WTC11 (cell line): Measurements from ENCODE around the gene DOCK1. TPM values are rescaled to one million over a fixed set of nuclear protein-coding genes. Genes with fewer than 3 reads are reported as not detected.

Source experiments
- ATAC-seq: fragments of 200-7000 bp; cut with Tn5 transposase; 2 replicates; pipeline ENCODE4 v1.10.0; 2021; ENCODE audit warnings: mild to moderate bottlenecking, moderate library complexity
- CTCF ChIA-PET: fragments of 300-600 bp; sonication (Branson Sonifier 250); formaldehyde crosslinking; loops from one replicate; lab custom pipeline; 2021; ENCODE audit warnings: antibody characterized with exemption; lab: Charles Lee
- POLR2A ChIA-PET: fragments of 350-600 bp; sonication (Branson Sonifier 250); formaldehyde crosslinking; loops from one replicate; lab custom pipeline; 2021; ENCODE audit warnings: antibody characterized with exemption; lab: Charles Lee
- DNase-seq: peaks from one replicate; pipeline ENCODE4 v3.0.0; 2021; ENCODE audit warnings: low spot score
- H3K27ac Mint-ChIP-seq: 2 replicates; pipeline ENCODE4 v1.8.0; 2021; ENCODE audit warnings: mixed read lengths
- H3K27me3 Mint-ChIP-seq: 2 replicates; pipeline ENCODE4 v1.8.0; 2021; ENCODE audit warnings: low read depth, mild to moderate bottlenecking, moderate library complexity, mixed read lengths
- H3K36me3 Mint-ChIP-seq: 2 replicates; pipeline ENCODE4 v1.8.0; 2021; ENCODE audit warnings: mixed read lengths
- H3K4me1 Mint-ChIP-seq: 2 replicates; pipeline ENCODE4 v1.8.0; 2022; ENCODE audit warnings: mixed read lengths
- H3K4me3 Mint-ChIP-seq: 2 replicates; pipeline ENCODE4 v1.8.0; 2021; ENCODE audit warnings: mild to moderate bottlenecking, moderate library complexity, mixed read lengths
- H3K9me3 Mint-ChIP-seq: 2 replicates; pipeline ENCODE4 v1.8.0; 2021; ENCODE audit warnings: mixed read lengths
- AFF4 ChIP-seq: sonication (generic); formaldehyde crosslinking; IDR thresholded peaks from 2 replicates; pipeline ENCODE4 v1.8.1; 2023; ENCODE audit warnings: mild to moderate bottlenecking, missing genetic modification reagents, borderline replicate concordance
- ATF6 ChIP-seq: sonication (generic); formaldehyde crosslinking; IDR thresholded peaks from 2 replicates; pipeline ENCODE4 v1.8.1; 2023; ENCODE audit warnings: mild to moderate bottlenecking, missing genetic modification reagents
- CREM ChIP-seq: sonication (generic); formaldehyde crosslinking; IDR thresholded peaks from 2 replicates; pipeline ENCODE4 v1.8.1; 2022; ENCODE audit warnings: mild to moderate bottlenecking, missing genetic modification reagents, moderate library complexity
- E2F1 ChIP-seq: sonication (generic); formaldehyde crosslinking; IDR thresholded peaks from 2 replicates; pipeline ENCODE4 v1.8.0; 2022; ENCODE audit warnings: mild to moderate bottlenecking, missing genetic modification reagents
- E2F5 ChIP-seq: sonication (generic); formaldehyde crosslinking; IDR thresholded peaks from 2 replicates; pipeline ENCODE4 v1.8.1; 2022; ENCODE audit warnings: mild to moderate bottlenecking, moderate library complexity, missing genetic modification reagents
- ESRRA ChIP-seq: sonication (generic); formaldehyde crosslinking; IDR thresholded peaks from 2 replicates; pipeline ENCODE4 v1.8.1; 2022; ENCODE audit warnings: mild to moderate bottlenecking, missing genetic modification reagents, borderline replicate concordance
- ETV6 ChIP-seq: sonication (generic); formaldehyde crosslinking; IDR thresholded peaks from 2 replicates; pipeline ENCODE4 v1.8.1; 2022; ENCODE audit warnings: mild to moderate bottlenecking, missing genetic modification reagents
- FOXP1 ChIP-seq: sonication (generic); formaldehyde crosslinking; IDR thresholded peaks from 2 replicates; pipeline ENCODE4 v1.8.0; 2022; ENCODE audit warnings: missing genetic modification reagents, mild to moderate bottlenecking, moderate library complexity, borderline replicate concordance
- GABPB1 ChIP-seq: sonication (generic); formaldehyde crosslinking; IDR thresholded peaks from 2 replicates; pipeline ENCODE4 v1.8.1; 2023; ENCODE audit warnings: mild to moderate bottlenecking, missing genetic modification reagents
- HMGXB4 ChIP-seq: sonication (generic); formaldehyde crosslinking; IDR thresholded peaks from 2 replicates; pipeline ENCODE4 v1.8.1; 2023; ENCODE audit warnings: mild to moderate bottlenecking, moderate library complexity, missing genetic modification reagents
- JAZF1 ChIP-seq: fragments of 250-450 bp; sonication (Bioruptor Pico); IDR thresholded peaks from 2 replicates; pipeline ENCODE4 v1.9.0; 2021; ENCODE audit warnings: moderate library complexity, mild to moderate bottlenecking, inconsistent platforms
- MAX ChIP-seq: sonication (generic); formaldehyde crosslinking; IDR thresholded peaks from 2 replicates; pipeline ENCODE4 v1.8.0; 2022; ENCODE audit warnings: mild to moderate bottlenecking, missing genetic modification reagents
- RORB ChIP-seq: fragments of 250-450 bp; sonication (Bioruptor Pico); IDR thresholded peaks from 2 replicates; pipeline ENCODE4 v1.9.0; 2021; ENCODE audit warnings: mild to moderate bottlenecking
- SOX15 ChIP-seq: fragments of 250-450 bp; sonication (Bioruptor Pico); IDR thresholded peaks from 2 replicates; pipeline ENCODE4 v1.9.0; 2021; ENCODE audit warnings: mild to moderate bottlenecking
- TEAD4 ChIP-seq: sonication (generic); formaldehyde crosslinking; IDR thresholded peaks from 2 replicates; pipeline ENCODE4 v1.8.0; 2022; ENCODE audit warnings: mild to moderate bottlenecking, missing genetic modification reagents
- ZBTB43 ChIP-seq: sonication (generic); formaldehyde crosslinking; IDR thresholded peaks from 2 replicates; pipeline ENCODE4 v1.8.1; 2023; ENCODE audit warnings: mild to moderate bottlenecking, missing genetic modification reagents
- ZNF138 ChIP-seq: sonication (generic); formaldehyde crosslinking; conservative IDR thresholded peaks from 2 replicates; pipeline ENCODE4 v1.8.1; 2022; ENCODE audit warnings: mild to moderate bottlenecking, moderate library complexity, missing genetic modification reagents
- total RNA-seq: library from RNA; stranded (reverse); gene quantifications from 3 replicates; pipeline ENCODE4 v1.2.3, GENCODE V29; 2021

Gene DOCK1
- total RNA-seq, 1 experiment from 2014 or later: 52.1 TPM

GRCh38 chr10:127314797-127315196, 409.6 kb downstream of the DOCK1 start:
- ATAC-seq (no peak), DNase-seq (no peak)
- H3K27me3 Mint-ChIP-seq: no peaks in the 10 kb centered on the region
- TF ChIP-seq ETV6 (CRISPR knock-in tag) (no peak), ESRRA (no peak), MAX (no peak), E2F1 (CRISPR knock-in tag) (no peak), ZBTB43 (no peak), JAZF1 (CRISPR knock-in tag) (no peak), TEAD4 (CRISPR knock-in tag) (no peak), AFF4 (CRISPR knock-in tag) (no peak), GABPB1 (CRISPR knock-in tag) (no peak), ATF6 (CRISPR knock-in tag) (no peak), ZNF138 (CRISPR knock-in tag) (no peak)
- H3K4me1 Mint-ChIP-seq: peaks cover 29% of the 10 kb centered on the region
- H3K9me3 Mint-ChIP-seq: no peaks in the 10 kb centered on the region
- H3K27ac Mint-ChIP-seq: no peak overlapping the region
- ChIA-PET POLR2A (no interaction called here), CTCF (no interaction called here)
- no peak overlapping the region for H3K4me3 Mint-ChIP-seq
- no peaks in the 10 kb centered on the region for H3K36me3 Mint-ChIP-seq

GRCh38 chr10:127315888-127316287, 410.7 kb downstream of the DOCK1 start:
- H3K27ac Mint-ChIP-seq: no peak overlapping the region
- ATAC-seq (no peak), DNase-seq (no peak)
- no peaks in the 10 kb centered on the region for H3K36me3 Mint-ChIP-seq
- H3K27me3 Mint-ChIP-seq: no peaks in the 10 kb centered on the region
- POLR2A ChIA-PET: no interaction called here
- H3K4me3 Mint-ChIP-seq: no peak overlapping the region
- no peaks in the 10 kb centered on the region for H3K9me3 Mint-ChIP-seq
- TF ChIP-seq E2F1 (CRISPR knock-in tag) (no peak), ZBTB43 (no peak), CREM (no peak), SOX15 (CRISPR knock-in tag) (no peak), E2F5 (CRISPR knock-in tag) (no peak), FOXP1 (CRISPR knock-in tag) (no peak), HMGXB4 (CRISPR knock-in tag) (no peak), RORB (CRISPR knock-in tag) (no peak)
- H3K4me1 Mint-ChIP-seq: peaks cover 22% of the 10 kb centered on the region
- CTCF ChIA-PET: no interaction called here
